Activated T-cell treated with anti-CD3 and anti-CD28 coated beads for 24 hours (primary cell): ENCODE measurements around the gene CAV1.
"Not testable (repeated sequence)": the region's sequence is repeated elsewhere in the genome, so short reads cannot be mapped to it uniquely, and the experiment has no call there.

Source experiments
- DNase-seq: peaks from one replicate; pipeline ENCODE4 v3.0.0-alpha.2; 2020; ENCODE audit warnings: low read depth

The CAV1 gene

DNA sequence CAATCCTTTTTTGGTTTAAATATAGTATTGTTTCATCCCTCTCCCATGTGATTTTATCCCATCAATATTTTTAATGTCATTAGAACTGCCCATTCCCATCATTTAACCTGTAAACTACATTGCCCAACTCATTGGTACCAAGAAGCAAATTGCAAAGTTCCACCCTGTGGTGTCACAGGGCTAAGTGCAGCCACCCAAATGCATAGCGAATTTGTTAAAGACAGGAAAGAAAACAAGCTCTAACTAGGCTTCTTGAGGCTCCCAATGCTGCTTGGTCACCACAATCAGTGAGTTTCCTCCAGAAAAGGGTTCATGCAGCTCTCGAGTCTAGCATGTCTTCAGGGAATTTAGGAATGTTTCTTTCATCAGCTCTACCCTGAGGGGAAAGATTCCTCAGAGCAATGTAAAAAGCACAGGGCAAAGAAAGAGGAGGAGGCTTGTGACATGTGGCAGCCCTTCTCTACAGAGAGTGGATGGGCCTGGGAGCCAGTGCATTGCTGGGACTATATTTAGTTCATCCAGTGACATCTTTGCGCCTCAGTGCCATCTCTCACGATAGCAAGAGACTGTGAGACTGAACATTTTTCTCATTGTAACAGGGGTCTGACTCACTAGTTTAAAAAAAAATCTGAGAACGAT is 58.1 kb downstream of the CAV1 start:
- no peak for DNase-seq

DNA sequence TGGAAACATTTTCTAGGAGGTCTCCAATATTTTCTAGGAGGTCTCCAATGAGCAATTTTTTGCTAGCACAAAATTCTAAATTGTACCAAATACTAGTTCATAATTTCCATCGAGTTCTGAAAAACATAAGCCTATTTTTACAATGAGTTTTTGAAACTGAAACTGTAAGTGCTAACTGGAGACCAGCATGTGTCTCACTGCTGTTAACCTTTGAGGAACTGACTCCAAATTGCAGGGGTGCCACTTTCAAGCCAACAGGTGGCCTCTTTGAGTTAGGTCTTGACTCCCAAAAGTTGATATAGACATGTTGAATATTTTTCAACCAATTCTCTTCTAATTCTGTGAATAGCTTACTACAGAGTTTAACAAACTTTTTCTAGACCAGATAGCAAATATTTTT is 58.8 kb downstream of the CAV1 start:
- DNase-seq, result no peak

DNA sequence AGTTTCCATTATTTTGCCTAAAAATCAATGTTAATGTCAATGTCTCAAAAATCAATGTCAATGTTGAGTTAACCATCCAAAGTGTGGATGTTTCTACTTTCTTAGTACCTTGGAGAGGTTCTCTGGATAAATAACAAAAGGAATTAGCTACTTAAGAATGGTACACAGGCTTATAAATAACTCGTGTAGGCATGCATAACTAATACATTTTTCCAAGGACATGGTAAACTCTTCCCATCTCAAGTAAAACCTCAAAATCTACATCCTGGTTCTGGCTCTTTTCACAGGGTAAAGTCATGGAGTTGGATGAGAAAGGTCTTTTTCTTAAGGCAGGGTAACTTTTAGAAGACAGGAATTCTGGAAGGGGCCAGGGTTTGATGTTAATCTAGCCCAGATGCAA is 59.9 kb downstream of the CAV1 start:
- no peak for DNase-seq

DNA sequence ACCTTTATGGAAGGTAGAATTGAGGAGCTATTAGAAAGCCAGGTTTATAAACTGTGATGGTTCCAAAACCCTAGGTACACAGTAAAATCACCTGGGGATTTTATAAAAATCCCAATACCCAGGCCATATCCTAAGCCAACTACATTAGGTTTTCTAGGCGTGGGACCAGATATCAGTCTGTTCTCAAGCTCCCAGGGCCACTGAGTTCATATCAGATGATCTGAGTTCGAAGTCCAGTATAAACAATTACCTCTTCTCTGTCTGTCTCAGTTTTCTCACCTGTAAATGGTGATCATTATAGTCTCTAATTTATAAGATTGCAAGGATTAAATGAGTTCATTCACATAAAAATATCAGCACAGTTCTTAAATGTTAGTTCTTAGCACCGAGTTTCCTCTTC is 60.6 kb downstream of the CAV1 start:
- no peak for DNase-seq

DNA sequence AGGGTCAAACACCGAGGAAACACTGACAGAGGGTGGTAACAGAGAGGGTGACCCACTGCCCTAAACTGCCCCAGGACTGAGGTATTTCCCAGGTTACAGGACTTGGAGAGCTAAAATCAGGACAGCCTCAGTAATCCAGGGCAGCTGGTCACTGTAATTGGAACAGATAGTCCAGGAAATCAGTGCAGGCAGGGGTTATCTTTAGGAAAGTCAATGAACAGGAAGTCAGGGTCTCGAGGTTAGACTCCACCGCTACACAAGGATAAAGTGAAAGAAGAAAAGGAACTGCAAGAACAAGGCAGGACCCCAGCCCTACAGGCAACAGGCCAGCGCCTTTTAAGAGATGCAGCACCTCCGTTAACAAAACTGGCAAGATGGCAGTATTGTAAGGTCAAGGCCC is 61.1 kb downstream of the CAV1 start:
- DNase-seq, result no peak

DNA sequence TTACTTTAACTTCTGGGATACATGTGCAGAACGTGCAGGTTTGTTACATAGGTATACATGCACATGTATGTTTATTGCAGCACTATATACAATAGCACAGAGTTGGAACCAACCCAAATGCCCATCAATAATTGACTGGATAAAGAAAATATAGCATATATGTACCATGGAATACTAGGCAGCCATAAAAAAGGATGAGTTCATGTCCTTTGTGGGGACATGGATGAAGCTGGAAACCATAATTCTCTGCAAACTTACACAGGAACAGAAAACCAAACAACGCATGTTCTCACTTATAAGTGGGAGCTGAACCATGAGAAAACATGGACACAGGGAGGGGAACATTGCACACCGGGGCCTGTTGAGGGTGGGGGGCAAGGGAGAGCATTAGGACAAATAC is 62.4 kb downstream of the CAV1 start:
- not testable (repeated sequence) for DNase-seq

DNA sequence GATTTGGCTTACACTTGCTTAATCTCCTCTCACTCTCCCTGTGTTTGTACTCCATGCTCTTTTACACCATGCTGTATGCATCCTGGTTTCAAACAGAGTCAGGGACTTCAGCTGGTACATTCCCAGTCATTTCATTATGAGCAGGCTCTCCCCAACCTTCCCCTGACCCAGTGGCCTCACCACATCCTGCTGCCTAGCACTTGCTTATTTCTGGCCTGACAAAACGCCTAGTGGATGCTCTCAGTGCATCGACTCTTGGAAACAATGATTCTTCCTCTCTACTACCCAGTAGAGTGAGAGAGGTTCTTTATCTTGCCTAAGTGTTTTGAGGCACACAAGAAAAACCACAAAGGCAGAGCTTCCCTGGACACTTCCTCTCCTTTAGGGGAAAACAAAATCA is 63.4 kb downstream of the CAV1 start:
- no peak for DNase-seq

DNA sequence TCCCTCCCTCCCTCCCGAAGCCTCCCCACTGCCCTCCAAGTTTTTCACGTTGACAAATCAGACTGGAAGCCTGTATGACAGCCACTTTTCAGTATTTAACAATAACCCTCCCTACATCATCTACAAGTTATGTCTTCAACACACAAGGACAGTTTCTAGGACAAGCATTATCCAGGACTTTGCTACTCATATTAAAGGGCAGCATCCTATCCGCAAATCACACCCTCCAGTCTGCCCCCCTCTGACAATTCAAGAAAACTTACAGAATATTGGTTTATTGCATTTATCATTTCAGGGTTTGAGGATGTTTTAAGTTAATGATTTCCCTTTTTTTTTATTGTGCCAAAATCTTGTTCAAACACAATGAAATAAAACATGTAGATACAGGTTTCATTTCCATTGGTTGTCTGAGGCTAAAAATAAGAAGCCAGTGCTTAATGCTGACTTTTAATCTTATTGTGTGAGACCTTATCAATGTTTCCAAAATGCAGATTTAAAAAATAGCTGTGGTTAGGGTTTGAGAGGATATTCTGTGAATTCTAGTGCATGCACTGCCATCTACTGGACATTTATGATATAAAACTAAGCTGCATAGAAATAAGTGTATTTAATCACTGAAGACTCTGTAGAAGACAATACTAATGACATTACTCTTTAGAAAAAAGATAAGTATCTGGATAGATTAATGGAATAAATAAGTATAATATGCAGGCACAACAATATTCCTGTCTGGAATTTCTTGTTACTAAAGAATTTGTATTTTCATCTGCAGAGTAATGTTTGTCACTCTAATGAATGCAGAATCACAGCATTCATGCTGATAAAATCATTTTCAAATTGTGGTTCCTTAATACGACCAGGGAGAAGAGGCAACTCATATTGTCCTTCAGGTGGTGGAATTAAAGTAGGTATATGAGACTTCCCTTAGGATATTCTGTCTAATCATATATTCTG is 64.1 kb downstream of the CAV1 start:
- no peak for DNase-seq

DNA sequence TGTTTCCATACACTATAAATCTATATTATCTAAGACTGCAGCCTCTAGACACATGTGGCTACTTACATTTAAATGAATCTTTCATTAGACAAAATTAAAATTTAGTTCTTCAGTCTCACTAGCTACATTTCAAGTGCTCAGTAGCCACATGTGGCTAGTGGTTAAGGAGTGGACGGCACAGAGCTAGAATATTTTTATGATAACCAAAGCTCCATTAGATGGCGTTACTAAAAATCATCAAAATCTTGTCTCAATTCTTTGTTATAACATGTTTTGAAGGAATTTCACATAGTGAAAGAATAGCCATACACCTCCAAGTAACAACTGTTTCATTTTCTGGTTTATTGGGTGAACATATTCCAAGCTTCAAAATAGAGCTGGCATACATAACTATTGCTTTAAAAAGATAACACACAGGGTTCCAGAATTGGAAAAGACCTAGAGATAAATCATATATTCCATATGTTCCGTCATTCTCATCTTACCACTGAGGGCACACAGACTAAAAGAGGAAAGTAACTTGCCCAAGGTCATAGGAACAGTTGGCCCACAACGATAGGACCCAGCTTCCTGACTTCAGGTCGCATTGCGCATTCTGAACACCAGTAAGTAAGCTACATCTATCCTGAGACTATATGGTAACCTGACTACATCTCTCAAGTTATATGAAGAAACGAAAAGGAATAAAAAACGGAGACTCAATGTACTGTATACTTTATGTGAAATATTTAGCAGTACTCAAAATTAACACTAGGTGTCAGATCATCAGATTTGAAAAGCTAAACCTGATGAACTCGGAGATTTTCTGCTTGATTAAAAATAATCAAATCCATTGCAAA is 66.6 kb downstream of the CAV1 start:
- DNase-seq, result no peak

DNA sequence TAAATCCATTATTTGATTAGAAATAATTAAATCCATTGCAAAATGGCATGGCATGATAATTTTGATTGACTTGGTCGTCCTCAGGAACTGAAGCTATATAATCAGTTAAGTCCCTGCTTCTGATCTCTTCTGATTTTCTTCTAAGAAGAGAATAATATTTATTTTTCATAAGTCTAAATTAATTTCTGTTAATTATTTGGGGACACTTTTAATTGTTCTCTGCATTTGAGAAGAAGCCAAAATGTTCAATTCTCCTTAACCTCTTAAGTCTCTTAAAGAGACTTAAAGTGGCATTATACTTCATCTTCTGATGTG is 67.2 kb downstream of the CAV1 start:
- DNase-seq, result no peak

DNA sequence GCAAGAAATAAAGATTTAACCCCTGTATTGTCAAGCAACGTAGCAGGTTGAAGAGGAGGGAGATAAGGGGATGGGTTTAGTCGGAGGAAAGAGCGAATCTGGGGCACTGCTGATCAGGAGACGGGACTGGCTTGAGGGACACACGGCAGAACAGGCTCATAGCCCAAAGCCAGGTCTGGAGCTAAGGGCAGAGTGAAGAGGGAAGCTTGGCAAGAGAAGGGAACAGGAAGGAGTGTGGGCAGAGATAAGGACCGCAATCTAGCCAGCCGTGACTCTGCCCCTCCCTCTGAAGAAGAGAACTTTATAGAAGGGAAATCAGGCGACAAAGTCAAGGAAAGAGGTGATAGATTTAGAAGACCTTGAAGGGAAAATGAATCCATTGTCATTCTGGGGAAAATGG is 67.6 kb downstream of the CAV1 start:
- DNase-seq, result no peak

DNA sequence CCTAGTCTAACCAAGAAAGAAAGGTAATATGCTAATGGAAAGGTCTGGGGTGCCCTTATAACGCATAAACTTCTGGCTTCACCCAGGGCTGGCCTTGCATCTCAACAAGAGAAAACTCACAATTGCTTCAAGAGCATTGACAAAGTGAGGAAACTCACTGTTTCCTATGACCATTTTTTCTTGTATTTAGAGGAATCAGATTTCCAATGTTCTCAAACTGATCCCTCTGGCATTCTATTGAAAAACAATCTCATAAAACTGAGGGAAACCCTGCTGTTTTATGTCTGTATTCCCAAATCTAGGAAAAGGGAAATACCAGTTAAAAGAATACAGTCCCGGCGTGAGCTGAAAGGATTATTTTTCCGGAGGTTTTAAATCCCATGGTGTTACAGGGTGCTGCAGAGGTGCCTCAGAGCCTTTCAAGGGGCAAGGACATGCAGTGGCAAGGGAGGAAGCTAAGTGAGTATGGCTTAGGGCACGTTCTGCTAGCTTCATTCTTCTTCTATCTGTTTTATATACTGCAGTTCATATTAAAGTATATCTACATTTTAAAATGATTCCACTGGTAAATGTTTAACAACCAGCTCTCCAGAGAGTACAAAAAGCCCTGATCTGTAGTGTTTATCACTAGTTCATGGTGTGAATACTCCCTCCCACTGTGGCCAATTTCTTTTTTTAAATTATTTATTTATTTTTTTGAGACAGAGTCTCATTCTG is 68.7 kb downstream of the CAV1 start:
- no peak for DNase-seq

DNA sequence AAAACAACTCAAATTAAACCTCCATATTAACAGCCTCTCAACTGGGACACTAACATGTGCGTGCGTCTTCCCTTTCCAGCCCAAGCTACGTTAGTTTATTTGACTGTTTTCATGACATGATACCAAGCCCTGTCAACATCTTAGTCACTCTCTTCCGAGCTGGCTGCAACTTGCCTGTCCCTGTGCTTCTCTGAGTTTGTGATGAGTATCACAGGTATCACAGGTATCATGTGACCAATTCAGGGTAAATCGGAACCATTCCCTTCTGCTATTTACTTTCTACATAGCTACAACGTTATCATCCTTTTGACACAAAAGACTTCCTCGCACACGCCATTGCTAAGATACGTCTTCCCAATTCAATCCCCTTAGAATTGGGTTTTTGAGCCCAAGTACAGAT is 70.2 kb downstream of the CAV1 start:
- no peak for DNase-seq

DNA sequence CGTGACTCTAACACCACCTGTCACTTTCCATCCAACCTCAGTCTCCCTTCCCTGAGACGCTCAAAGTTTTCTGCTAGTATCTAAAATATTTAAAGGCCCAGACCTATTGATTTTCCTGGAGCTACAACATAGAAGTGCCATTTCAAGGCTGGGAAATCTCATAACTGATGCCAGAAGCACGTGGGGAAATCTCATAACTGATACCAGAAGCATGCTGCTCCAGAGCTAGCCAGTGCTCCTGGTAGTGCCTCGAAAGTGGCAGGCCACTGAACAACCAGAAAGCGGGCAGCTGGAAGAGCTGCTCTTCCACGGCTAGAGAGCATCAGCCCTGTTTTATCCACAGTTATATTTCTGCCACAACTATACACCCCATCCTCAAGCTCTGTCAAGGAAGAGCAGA is 72.5 kb downstream of the CAV1 start:
- no peak for DNase-seq

DNA sequence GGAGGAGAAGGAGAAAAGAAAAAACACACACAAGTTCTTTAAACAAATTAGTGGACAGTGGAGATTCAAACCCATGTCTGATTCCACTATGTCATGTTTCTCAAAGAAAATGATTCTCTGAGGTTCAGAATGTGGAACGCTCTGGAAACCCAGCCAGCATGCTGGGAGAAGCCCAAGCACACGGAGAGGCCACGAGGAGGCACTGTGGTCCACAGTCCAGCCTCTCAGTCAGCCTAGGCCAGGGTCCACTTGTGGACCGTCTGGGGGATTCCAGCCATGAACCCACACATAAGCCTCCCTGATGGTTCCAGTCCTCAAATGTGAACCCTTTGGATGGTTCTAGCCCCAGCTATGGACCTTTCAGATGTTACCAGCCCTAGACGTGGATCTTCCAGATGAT is 73.4 kb downstream of the CAV1 start:
- no peak for DNase-seq

DNA sequence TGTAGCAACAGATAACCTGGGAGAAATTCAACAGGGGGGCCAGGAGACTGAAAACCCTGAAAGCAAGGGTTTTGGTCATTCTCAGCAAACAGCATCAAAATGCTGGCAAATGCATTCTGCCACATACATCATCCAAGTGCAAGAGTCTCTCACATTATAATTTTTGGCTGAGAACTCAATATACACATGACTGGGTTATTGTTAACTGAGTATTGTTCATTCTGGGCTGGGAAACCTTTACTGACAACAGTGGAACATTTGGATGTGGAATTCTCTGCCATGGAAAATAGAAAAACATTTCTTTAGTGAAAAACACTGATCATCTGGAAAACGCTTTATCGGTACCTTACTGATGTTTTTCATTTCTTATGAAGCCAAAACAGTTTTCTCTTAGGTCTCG is 74.0 kb downstream of the CAV1 start:
- no peak for DNase-seq

DNA sequence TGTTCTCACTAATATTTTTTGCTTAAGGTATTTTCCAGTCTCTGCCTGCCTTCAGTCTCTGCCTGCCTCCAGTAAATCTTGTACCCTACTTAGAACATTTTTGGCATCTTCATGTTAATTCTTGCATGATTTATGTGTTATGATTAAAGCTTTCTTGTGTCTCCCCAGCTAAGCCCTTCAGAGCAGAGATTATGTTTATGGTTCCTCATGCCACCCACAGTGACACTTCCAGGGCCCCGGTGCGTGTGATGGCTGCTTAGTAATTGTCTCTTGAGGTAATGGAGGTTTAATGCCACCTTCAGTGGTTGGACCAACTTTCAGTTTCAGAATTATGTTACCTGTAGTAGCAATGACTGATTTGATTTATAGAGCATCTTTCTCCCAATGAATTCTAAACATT is 76.6 kb downstream of the CAV1 start:
- no peak for DNase-seq

DNA sequence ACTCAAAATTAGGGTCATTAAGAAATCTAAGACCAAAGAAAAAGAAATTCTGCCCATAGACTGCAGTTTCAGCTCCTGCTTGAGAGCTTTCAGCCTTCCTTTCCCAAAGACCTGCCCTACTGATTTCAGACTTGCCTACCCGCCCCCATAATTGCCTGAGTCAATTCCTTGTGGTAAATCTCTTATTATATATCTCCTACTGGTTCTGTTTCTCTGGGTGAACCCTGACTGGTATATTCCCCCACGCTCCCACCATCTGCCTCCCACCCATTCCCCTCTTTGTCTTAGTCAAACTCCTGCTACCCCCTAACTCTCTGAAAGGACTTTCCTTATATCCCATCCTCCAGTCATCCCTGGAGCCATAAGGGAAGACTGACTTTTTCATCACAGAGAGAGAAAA is 82.5 kb downstream of the CAV1 start:
- no peak for DNase-seq

DNA sequence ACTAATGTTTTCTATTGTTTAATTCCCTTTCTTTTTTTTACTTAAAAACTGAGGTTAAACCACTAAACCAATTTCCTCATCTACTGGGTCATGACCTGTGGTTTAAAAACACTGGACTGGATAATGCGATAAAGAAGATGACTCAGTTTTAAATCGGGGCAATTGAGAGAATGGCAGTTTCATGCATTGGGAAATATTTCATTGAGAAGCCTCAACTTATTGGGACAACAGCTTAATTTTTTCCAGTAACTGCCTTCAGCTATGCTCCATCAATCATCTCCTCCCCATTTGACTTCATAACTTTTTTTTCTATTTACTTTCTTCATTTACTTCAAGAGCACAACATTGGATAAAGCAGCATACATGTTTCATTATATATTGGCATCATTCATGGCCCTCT is 85.4 kb downstream of the CAV1 start:
- no peak for DNase-seq

DNA sequence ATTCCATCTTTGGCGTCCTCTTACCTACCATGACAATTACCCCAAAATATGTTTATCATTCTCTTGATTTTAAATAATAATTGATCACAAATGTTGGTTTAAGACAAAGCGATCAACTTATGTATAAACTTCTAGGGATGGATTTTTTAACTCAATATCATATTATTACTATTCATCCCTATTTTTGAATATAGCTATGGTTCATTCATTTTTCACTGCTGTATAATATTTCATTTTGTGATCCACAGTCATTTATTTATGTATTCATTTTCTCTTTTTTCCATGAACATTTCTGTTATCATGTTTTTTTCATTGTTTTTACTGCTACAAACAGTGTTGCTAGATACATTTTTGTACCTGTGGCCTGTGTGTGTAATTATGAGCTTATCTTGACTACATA is 85.9 kb downstream of the CAV1 start:
- DNase-seq, result no peak
